HepG2 (cell line): ENCODE results near the gene TSC22D2. TPM values are rescaled to one million over a fixed set of nuclear protein-coding genes. Genes with fewer than 3 reads are reported as not detected.

Experiments
- GABPA ChIP-seq, 2 experiments: IDR thresholded peaks; 2 replicates each; pipeline ENCODE4 v1.6.1; 2011 to 2016; ENCODE audit warnings: low read depth in 2 of 2, low read length in 1 of 2, missing biosample characterization in 1 of 2, missing genetic modification characterization in 1 of 2
- KLF16 ChIP-seq, 2 experiments: sonication (generic) in 1 of 2; formaldehyde crosslinking in 1 of 2; IDR thresholded peaks; 2 replicates each; pipeline versions ENCODE4 v1.6.1 to v1.8.0; 2016 to 2023; ENCODE audit warnings: missing genetic modification reagents in 2 of 2, missing compliant biosample characterization in 1 of 2
- MYC ChIP-seq: sonication (generic); formaldehyde crosslinking; IDR thresholded peaks from 2 replicates; pipeline ENCODE4 v1.9.0; 2021; ENCODE audit warnings: missing genetic modification reagents, borderline replicate concordance
- RBM39 ChIP-seq: fragments of 200-400 bp; formaldehyde crosslinking; IDR thresholded peaks from one replicate; pipeline ENCODE4 v1.6.1; 2018; ENCODE audit warnings: antibody characterized with exemption, mild to moderate bottlenecking, low read depth, low read length; ENCODE audit not compliant: poor library complexity, severe bottlenecking
- ZBTB1 ChIP-seq: sonication (generic); formaldehyde crosslinking; IDR thresholded peaks from 2 replicates; pipeline ENCODE4 v1.4.0; 2020; ENCODE audit warnings: missing genetic modification reagents, borderline replicate concordance
- ZNF12 ChIP-seq: sonication (generic); formaldehyde crosslinking; IDR thresholded peaks from 2 replicates; pipeline ENCODE4 v1.5.0; 2020; ENCODE audit warnings: missing genetic modification reagents
- ZNF773 ChIP-seq: sonication (generic); formaldehyde crosslinking; IDR thresholded peaks from 2 replicates; pipeline ENCODE4 v1.4.0; 2020; ENCODE audit warnings: missing genetic modification reagents, borderline replicate concordance
- polyA plus RNA-seq, 8 experiments: library from polyadenylated mRNA; depleted of rRNA in 3 of 8; stranded (reverse) in 7 of 8; unstranded in 1 of 8; fragments of >200 nt; fragmentation: Illumina TruSeq in 4 of 8; extraction: Trizol in 4 of 8; gene quantifications; 2 replicates each; pipeline versions ENCODE4 v1.2.1 to v1.2.3, GENCODE V29; 2011 to 2016; ENCODE audit warnings: low read depth in 4 of 8, missing spikeins in 1 of 8, mixed read lengths in 1 of 8; ENCODE audit not compliant: insufficient read depth in 1 of 8
- total RNA-seq, 5 experiments: library from RNA; depleted of rRNA; stranded (reverse); fragments of >200 nt; fragmentation: Illumina TruSeq; extraction: Trizol; gene quantifications; 2 replicates each; pipeline ENCODE4 v1.2.3, GENCODE V29; 2016; ENCODE audit warnings: low read depth in 1 of 5
- TF ChIP-seq, protein P1 (sequence below): sonication (generic); formaldehyde crosslinking; IDR thresholded peaks from one replicate; pipeline ENCODE4 v1.5.1; 2020; ENCODE audit warnings: mild to moderate bottlenecking, missing genetic modification reagents; ENCODE audit errors: not compliant biosample characterization
- TF ChIP-seq, protein P2 (sequence below): IDR thresholded peaks from 2 replicates; pipeline ENCODE4 v1.6.1; 2018; ENCODE audit warnings: missing genetic modification reagents, mild to moderate bottlenecking, missing compliant biosample characterization
- TF ChIP-seq, protein P3 (sequence below): sonication (generic); formaldehyde crosslinking; conservative IDR thresholded peaks from 2 replicates; pipeline ENCODE4 v1.4.0; 2020; ENCODE audit warnings: mild to moderate bottlenecking, missing genetic modification reagents, moderate library complexity
- TF ChIP-seq, protein P4 (sequence below): sonication (generic); formaldehyde crosslinking; IDR thresholded peaks from 2 replicates; pipeline ENCODE4 v1.8.0; 2022; ENCODE audit warnings: low read depth, missing genetic modification reagents

The TSC22D2 gene
- total and polyA plus RNA-seq, 2 of the 13 experiments (the other 11 are each of a cell fraction or from before 2014, with no cell fraction given), result 4.6 to 8.2 TPM

DNA sequence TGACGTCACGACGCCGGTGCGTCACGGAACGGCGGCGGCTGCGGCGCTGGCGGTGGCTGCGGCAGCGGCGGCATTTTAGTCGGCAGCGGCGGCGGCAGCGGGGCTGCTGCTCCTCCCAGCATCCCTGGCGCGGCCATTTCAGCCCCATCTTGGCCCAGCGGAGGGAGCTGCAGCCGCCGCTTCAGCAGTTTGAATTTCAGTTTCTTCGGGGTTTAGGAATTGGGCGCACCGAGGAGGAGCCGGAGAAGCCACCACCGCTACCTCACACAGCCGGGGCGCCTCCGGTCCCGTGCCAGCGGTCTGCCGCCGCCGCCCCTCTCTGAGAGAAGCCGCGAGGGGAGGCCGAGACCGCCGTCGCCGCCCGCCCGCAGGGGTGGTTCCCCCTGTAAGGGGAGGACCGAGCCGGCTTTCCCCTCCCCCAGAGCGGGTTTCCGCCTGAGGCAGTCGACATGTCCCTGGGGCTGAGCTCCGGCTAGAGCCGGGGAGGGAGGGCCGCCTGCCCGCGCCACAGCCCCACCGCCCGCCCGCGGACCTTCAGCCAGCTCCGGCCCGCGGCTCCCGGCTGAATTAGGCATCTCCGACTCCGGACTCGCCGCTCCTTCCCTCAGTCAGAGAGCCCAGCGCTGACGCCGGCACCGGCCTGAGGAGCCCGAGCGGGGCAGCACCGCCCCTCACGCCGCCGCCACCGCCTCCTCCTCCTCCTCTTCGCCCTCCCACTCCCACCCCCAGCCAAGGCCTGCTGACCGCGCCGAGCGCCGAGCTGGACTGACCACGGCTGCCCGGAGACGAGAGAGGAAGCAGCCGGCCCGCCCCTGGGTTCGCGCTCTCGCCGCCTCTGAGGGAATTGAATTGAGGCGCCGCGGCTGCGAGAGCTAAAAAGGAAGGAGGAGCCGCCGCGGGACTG is at the start of gene TSC22D2 (continued):
- TF ChIP-seq, protein P1, sequence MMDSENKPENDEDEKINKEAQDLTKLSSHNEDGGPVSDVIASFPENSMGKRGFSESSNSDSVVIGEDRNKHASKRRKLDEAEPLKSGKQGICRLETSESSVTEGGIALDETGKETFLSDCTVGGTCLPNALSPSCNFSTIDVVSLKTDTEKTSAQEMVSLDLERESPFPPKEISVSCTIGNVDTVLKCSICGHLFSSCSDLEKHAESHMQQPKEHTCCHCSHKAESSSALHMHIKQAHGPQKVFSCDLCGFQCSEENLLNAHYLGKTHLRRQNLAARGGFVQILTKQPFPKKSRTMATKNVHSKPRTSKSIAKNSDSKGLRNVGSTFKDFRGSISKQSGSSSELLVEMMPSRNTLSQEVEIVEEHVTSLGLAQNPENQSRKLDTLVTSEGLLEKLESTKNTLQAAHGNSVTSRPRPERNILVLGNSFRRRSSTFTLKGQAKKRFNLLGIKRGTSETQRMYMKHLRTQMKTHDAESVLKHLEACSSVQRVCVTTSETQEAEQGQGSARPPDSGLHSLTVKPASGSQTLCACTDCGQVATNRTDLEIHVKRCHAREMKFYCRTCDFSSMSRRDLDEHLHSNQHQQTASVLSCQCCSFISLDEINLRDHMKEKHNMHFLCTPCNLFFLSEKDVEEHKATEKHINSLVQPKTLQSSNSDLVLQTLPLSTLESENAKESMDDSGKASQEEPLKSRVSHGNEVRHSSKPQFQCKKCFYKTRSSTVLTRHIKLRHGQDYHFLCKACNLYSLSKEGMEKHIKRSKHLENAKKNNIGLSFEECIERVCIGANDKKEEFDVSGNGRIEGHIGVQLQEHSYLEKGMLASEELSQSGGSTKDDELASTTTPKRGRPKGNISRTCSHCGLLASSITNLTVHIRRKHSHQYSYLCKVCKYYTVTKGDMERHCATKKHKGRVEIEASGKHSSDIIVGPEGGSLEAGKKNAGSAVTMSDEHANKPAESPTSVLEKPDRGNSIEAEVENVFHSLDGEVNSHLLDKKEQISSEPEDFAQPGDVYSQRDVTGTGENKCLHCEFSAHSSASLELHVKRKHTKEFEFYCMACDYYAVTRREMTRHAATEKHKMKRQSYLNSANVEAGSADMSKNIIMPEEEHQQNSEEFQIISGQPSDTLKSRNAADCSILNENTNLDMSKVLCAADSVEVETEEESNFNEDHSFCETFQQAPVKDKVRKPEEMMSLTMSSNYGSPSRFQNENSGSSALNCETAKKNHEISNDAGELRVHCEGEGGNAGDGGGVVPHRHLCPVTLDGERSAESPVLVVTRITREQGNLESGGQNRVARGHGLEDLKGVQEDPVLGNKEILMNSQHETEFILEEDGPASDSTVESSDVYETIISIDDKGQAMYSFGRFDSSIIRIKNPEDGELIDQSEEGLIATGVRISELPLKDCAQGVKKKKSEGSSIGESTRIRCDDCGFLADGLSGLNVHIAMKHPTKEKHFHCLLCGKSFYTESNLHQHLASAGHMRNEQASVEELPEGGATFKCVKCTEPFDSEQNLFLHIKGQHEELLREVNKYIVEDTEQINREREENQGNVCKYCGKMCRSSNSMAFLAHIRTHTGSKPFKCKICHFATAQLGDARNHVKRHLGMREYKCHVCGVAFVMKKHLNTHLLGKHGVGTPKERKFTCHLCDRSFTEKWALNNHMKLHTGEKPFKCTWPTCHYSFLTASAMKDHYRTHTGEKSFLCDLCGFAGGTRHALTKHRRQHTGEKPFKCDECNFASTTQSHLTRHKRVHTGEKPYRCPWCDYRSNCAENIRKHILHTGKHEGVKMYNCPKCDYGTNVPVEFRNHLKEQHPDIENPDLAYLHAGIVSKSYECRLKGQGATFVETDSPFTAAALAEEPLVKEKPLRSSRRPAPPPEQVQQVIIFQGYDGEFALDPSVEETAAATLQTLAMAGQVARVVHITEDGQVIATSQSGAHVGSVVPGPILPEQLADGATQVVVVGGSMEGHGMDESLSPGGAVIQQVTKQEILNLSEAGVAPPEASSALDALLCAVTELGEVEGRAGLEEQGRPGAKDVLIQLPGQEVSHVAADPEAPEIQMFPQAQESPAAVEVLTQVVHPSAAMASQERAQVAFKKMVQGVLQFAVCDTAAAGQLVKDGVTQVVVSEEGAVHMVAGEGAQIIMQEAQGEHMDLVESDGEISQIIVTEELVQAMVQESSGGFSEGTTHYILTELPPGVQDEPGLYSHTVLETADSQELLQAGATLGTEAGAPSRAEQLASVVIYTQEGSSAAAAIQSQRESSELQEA, result peak; percentile 61
- no peak for TF ChIP-seq ZBTB1 (CRISPR knock-in tag)
- TF ChIP-seq, protein P2, sequence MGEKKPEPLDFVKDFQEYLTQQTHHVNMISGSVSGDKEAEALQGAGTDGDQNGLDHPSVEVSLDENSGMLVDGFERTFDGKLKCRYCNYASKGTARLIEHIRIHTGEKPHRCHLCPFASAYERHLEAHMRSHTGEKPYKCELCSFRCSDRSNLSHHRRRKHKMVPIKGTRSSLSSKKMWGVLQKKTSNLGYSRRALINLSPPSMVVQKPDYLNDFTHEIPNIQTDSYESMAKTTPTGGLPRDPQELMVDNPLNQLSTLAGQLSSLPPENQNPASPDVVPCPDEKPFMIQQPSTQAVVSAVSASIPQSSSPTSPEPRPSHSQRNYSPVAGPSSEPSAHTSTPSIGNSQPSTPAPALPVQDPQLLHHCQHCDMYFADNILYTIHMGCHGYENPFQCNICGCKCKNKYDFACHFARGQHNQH (CRISPR knock-in tag), result peak; percentile 74
- peak; percentile 48; the same call in 1 of the 2 replicates for TF ChIP-seq MYC (CRISPR knock-in tag)
- TF ChIP-seq GABPA (IDR thresholded peaks at IDR 0.05; ENCODE audit: low read depth, low read length), result peak; percentile 36; the same call in 1 of the 2 replicates
- no peak for TF ChIP-seq GABPA (CRISPR knock-in tag; IDR thresholded peaks at IDR 0.05; ENCODE audit: low read depth)
- peak; percentile 19; the same call in 1 of the 2 replicates for TF ChIP-seq ZNF12
- peak in 1 of 2 experiments; percentile 77; a peak in 2 of 4 replicates for TF ChIP-seq KLF16 (CRISPR knock-in tag; IDR thresholded peaks at IDR 0.05)
- 0 out of 2 replicates have a peak, but pooled peaks have one; percentile 36 for TF ChIP-seq ZNF773 (CRISPR knock-in tag)
- peak; percentile 81 for TF ChIP-seq RBM39
- TF ChIP-seq, protein P3, sequence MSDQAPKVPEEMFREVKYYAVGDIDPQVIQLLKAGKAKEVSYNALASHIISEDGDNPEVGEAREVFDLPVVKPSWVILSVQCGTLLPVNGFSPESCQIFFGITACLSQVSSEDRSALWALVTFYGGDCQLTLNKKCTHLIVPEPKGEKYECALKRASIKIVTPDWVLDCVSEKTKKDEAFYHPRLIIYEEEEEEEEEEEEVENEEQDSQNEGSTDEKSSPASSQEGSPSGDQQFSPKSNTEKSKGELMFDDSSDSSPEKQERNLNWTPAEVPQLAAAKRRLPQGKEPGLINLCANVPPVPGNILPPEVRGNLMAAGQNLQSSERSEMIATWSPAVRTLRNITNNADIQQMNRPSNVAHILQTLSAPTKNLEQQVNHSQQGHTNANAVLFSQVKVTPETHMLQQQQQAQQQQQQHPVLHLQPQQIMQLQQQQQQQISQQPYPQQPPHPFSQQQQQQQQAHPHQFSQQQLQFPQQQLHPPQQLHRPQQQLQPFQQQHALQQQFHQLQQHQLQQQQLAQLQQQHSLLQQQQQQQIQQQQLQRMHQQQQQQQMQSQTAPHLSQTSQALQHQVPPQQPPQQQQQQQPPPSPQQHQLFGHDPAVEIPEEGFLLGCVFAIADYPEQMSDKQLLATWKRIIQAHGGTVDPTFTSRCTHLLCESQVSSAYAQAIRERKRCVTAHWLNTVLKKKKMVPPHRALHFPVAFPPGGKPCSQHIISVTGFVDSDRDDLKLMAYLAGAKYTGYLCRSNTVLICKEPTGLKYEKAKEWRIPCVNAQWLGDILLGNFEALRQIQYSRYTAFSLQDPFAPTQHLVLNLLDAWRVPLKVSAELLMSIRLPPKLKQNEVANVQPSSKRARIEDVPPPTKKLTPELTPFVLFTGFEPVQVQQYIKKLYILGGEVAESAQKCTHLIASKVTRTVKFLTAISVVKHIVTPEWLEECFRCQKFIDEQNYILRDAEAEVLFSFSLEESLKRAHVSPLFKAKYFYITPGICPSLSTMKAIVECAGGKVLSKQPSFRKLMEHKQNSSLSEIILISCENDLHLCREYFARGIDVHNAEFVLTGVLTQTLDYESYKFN, result peak; percentile 17; the same call in 1 of the 2 replicates
- TF ChIP-seq, protein P4, sequence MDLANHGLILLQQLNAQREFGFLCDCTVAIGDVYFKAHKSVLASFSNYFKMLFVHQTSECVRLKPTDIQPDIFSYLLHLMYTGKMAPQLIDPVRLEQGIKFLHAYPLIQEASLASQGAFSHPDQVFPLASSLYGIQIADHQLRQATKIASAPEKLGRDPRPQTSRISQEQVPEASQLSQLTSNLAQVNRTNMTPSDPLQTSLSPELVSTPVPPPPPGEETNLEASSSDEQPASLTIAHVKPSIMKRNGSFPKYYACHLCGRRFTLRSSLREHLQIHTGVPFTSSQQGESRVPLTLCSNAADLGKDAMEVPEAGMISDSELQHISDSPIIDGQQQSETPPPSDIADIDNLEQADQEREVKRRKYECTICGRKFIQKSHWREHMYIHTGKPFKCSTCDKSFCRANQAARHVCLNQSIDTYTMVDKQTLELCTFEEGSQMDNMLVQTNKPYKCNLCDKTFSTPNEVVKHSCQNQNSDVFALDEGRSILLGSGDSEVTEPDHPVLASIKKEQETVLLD (CRISPR knock-in tag), result peak; percentile 96
